Astrocyte of the cerebellum (primary cell): Measurements from ENCODE around the gene RAI1.

Experiments
- DNase-seq: peaks from one replicate; pipeline ENCODE4 v3.0.0-alpha.2; 2011; ENCODE audit warnings: low read depth
- H3K4me3 ChIP-seq: 2 replicates; pipeline ENCODE4 v1.5.1; 2011; ENCODE audit warnings: mild to moderate bottlenecking, low read depth, low read length, moderate library complexity
- in situ Hi-C: cut with HindIII; loops from 2 replicates; pipeline ENCODE4 v1.10.0; 2017; ENCODE audit warnings: low sequenced_read_pairs
- TF ChIP-seq, protein P1 (sequence below): IDR thresholded peaks from 2 replicates; pipeline ENCODE4 v1.5.1; 2012; ENCODE audit warnings: low read length, low read depth, moderate library complexity, mild to moderate bottlenecking; ENCODE audit errors: missing control alignments

RAI1 gene

GRCh38 chr17:17818088-17818526 is 136.8 kb downstream of the RAI1 start:
- H3K4me3 ChIP-seq: no peak overlapping the region
- in situ Hi-C loops: no loop called here
- no peak for DNase-seq
- TF ChIP-seq, protein P1, sequence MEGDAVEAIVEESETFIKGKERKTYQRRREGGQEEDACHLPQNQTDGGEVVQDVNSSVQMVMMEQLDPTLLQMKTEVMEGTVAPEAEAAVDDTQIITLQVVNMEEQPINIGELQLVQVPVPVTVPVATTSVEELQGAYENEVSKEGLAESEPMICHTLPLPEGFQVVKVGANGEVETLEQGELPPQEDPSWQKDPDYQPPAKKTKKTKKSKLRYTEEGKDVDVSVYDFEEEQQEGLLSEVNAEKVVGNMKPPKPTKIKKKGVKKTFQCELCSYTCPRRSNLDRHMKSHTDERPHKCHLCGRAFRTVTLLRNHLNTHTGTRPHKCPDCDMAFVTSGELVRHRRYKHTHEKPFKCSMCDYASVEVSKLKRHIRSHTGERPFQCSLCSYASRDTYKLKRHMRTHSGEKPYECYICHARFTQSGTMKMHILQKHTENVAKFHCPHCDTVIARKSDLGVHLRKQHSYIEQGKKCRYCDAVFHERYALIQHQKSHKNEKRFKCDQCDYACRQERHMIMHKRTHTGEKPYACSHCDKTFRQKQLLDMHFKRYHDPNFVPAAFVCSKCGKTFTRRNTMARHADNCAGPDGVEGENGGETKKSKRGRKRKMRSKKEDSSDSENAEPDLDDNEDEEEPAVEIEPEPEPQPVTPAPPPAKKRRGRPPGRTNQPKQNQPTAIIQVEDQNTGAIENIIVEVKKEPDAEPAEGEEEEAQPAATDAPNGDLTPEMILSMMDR: no peak

DNA sequence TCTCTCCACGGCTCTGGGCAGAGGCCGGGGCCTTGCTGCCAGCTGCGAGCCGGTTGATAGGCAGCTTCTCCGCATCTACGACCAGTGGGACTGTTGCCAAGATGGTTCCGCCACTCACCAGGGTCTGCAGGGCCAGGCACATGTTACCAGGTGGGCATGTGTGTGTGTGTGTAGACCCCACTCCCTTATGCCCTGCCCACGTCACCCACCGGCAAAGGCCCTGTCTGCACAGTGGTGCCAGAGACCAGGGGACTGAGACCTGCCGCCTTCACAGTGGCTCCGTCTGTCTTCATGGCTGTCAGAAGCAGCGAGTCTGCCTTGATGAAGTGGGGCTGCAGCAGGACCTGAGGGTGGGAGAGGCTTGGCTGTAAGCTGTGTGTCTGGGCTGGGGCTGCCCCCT is 137.9 kb downstream of the RAI1 start:
- in situ Hi-C loops: no loop called here
- no peak for DNase-seq
- no peak overlapping the region for H3K4me3 ChIP-seq
- TF ChIP-seq, protein P1: no peak

- DNase-seq: peak; percentile 86
- in situ Hi-C loops: no loop called here
- TF ChIP-seq, protein P1: no peak
- peak overlapping the region; percentile 54 for H3K4me3 ChIP-seq
Observed at GRCh38 chr17:17819561-17819995, 138.3 kb downstream of the RAI1 start.

DNA sequence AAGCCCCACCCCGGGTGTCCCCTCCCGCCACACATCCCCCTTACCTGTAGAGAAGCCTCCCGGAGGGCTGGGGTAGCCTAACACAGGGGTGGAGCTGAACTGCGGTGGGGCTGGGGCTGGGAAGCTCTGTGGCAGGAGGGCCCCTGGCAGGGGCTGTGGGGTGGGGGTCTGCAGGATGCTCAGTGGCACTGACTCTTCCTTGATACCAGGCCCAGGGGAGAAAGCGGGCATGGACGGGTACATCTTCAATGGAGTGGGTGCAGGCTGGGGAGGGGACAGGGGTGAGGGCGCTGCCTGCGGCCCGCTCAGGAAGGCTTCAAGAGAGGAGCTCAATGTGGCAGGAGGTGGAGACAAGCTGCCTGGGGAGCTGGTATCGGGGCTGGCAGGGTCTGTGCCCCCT is 138.8 kb downstream of the RAI1 start:
- TF ChIP-seq, protein P1: no peak
- no peak for DNase-seq
- in situ Hi-C loops: no loop called here
- H3K4me3 ChIP-seq: peak overlapping the region; percentile 54

DNA sequence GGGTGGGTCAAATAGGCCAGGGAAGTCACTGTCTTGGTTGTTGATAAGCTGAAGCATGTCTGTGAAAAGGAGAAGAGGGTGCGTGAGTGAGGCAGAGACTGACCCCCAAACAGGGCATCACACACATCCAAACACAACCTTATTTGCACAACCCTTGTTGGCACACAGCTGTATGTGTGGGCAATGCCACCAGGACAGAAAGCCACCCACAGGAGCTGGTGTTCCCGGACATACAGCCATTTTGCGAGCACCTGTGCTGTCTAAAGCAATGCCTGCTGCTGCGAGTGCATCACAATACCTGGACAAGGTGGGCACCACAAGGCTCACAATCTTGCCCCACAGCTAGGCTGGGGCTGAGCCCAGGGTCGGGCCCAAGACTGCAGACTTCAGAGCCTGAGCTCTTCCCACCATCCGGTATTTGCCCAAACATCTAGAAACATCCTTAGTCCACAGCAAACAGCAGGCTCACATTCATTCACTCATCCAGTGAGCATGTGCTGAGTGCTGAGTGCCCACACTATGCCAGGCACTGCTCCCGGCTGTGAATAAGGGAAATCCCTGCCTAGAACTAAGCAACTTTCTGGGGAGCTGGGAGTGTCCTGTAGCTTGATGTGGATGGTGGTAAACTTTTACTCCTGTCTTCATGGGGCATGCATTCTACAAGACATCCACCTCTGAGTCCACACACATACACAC is 139.4 kb downstream of the RAI1 start:
- no peak for DNase-seq
- in situ Hi-C loops: no loop called here
- H3K4me3 ChIP-seq: peak overlapping the region; percentile 54
- TF ChIP-seq, protein P1: no peak

DNA sequence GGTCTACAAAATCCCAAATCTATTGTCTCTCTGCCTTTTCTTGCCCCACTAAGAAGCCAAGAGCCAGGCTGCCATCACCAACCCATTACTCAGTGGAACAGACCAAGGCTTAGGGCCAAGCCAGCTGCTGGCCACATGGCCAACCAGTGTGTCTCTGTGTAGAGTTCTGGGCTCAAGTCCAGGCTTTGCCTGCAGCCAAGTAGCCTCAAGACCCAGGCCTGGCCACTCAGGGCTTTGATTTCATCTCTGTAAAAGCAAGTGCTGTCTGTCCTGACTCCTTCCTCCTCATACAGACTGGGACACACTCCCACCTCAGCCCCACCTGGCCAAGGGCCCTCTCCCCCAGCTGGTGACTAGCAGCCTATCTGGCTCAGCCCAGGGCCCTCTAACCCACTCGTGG is 140.9 kb downstream of the RAI1 start:
- TF ChIP-seq, protein P1: no peak
- in situ Hi-C loops: no loop called here
- H3K4me3 ChIP-seq: peak overlapping the region; percentile 54
- DNase-seq: peak; percentile 77
